GM21717 (cell line): Measurements from ENCODE around the gene C1QTNF1.

Experiments used
- ATAC-seq: cut with Tn5 transposase; IDR thresholded peaks from one replicate; pipeline ENCODE4 v1.9.1; 2021; ENCODE audit warnings: mild to moderate bottlenecking, moderate library complexity; ENCODE audit not compliant: unreplicated experiment

Gene C1QTNF1

DNA sequence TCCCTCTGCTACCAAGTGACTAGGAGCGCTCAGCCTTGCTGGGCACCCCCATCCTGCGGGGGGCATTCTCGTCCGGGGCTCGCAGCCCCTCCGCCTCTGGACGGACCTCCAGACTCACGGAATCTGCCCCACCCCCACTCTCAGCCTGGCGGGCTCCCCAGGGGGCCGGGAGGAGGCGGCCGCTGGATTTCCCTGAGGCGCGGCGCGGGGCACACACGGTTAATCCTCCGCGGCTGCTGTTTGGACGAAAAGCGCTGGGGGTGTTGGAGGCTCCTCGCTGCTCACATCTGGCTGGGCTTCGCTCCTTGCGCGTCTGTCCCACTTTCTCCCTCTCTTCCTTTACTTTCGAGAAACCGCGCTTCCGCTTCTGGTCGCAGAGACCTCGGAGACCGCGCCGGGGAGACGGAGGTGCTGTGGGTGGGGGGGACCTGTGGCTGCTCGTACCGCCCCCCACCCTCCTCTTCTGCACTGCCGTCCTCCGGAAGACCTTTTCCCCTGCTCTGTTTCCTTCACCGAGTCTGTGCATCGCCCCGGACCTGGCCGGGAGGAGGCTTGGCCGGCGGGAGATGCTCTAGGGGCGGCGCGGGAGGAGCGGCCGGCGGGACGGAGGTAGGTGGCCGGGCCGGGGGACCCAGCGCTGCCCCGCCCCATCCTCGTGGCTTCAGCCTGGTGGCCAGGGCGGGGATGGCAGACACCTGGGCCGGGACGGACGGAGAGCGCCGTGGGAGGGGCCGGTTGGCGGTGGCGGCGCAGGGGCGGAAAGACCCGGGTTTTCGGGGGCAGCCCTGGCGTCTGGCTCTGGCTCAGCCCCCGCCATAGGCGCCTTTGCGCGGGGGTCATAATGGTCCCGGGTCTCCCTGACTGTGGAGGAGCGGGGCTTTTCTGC lies at the start of gene C1QTNF1:
Gene C1QTNF1, plus strand, starts transcription at position 284 of the 886 bp plus-strand sequence. CDS start 19,800 bp downstream, outside the sequence.
- no peak for ATAC-seq

DNA sequence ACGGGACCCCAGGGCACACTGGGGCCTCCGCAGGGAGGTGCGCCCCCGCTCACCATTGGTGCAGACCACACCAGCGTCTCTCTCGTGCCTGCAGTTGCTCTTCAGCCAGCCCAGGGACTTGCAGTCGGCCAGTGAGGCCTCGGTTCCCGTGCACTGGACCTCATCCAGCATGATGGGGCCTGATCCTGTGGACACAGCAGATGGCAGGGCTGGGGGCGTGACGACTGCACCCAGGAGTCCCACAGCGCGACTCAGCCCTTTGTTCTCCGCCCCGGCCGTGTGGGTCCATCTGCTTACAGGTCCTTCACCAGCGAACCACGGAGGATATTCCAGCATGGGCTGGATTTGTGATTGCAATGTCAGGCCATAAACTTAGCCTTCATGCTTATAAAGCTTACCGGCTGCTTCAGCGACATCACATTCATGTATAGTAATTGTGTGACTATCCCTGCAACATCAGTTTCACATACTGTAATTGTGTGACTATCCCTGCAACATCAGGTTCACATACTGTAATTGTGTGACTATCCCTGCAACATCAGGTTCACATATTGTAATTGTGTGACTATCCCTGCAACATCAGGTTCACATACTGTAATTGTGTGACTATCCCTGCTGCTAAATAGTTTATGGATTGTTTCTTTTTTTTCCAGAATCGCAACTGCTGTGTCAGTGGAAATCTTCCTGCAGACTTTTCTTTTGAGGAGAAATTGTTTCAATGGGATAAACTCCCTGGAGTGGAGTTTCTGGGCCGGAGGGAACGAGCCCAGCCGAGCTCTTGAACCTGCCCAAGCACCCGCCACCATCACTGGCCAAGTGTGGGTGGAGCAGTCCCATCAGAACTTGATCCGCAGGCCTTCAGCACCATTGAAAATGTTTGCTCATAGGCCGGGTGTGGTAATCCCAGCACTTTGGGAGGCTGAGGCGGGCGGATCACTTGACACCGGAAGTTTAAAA lies 49.1 kb upstream of the C1QTNF1 start:
- ATAC-seq = no peak

GRCh38 chr17:78976907-78977680 lies 46.9 kb upstream of the C1QTNF1 start:
- ATAC-seq = no peak

DNA sequence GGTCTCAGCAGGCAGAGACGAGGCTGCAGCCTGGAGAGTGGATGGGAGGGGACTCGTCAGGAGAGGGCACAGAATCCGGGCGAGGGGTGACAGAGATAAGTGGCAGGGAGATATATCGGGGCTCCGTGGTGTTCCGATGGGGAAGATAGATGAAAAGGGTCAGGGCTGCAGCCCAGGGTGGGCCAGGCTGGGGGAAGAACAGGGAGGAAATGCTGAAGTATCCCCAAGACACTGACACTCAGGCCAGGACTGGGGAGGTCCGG lies 46.4 kb upstream of the C1QTNF1 start:
- no peak for ATAC-seq

DNA sequence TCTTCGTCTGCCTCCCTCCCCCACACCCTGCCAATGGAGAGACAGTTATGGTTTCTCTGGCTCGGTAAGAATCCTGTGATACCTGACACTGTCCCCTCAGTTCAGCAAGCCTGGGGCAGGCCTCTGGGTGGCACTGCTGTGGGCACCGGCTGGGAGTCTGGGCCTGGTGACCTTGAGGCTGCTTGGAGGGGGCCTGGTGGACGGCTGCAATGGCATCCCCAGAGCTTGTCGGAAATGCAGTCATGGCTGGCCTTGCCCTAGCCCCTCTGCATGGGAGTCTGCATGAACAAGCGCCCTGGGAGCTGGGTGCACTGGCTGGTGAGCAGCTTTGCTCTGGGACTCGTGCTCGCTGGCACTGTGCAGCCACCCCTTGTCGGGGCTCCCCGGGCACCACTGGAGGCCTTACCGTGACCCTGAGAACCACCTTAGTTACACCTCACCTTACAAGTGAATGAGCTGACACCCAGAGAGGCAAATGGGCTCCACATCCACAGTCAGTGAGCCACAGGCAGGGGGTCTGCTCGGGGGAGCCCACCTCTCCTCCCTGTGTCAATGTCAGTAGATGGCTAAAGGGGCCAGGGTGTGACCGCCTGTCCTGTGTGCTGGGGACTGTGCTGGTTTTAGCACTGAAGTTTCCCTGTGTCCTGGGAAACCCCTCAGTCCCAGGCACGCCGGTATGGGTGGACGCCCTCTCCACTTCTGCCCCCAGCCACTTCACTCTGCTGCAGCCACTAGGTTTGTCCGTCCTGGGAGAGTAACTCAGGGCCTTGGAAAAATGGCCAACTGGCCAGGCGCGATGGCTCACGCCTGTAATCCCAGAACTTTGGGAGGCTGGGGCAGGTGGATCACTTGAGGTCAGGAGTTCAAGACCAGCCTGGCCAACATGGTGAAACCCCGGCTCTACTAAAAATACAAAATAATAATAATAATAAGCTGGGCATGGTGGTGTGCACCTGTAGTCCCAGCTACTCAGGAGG lies 45.7 kb upstream of the C1QTNF1 start:
- ATAC-seq = no peak

GRCh38 chr17:78979780-78980623 lies 44.0 kb upstream of the C1QTNF1 start, which contains the start of gene LGALS3BP:
LGALS3BP (minus strand) TSS chr17:78979923; CDS start chr17:78977191, 2,732 bp downstream.
- no peak for ATAC-seq

DNA sequence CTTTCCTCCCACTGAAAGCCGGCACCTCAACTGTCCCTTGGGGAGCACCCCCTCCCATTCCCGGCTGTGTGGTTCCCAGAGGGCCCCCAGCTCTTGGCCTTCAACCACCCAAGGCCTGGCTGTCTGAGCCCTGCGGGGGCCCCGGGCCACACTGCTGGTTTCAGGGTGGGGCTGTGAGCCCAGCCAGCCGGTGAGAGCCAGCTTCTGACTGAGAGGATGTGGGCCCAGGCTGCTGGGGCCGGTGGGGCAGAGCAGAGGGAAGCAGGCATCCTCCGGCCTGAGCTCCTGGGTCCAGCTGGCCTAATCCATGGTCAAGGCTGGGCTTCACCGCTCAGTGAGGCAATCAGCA lies 43.4 kb upstream of the C1QTNF1 start:
- ATAC-seq = no peak

GRCh38 chr17:78981010-78981888 lies 42.7 kb upstream of the C1QTNF1 start:
- no peak for ATAC-seq

- no peak for ATAC-seq
Observed at GRCh38 chr17:78985395-78985794, 38.6 kb upstream of the C1QTNF1 start.

DNA sequence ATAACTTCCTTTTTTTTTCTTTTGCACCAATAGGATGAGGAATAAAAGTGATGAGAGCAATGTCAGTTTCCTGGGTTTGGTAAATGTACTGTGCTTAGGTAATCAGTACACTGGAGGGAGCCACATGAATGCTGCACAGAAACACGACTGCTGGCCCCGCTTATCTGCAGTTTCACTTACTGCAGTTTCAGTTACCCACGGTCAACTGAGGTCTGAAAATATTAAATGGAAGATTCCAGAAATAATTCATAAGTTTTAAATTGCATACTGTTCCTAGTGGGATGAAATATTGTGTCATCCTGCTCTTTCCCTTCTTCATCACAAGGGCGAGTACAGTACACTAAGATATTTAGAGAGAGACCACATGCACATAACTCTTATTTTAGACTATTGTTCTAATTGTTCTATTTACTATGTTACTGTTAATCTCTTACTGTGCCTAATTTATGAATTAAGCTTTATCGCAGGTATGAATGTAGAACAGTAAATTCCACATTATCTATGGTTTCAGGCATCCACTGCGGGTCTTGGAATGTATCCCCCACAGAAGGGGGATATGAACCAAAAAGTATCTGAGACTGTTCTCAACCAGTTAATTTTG lies 37.8 kb upstream of the C1QTNF1 start:
- no peak for ATAC-seq

- ATAC-seq = no peak
Observed at GRCh38 chr17:78986649-78987328, 37.2 kb upstream of the C1QTNF1 start.

DNA sequence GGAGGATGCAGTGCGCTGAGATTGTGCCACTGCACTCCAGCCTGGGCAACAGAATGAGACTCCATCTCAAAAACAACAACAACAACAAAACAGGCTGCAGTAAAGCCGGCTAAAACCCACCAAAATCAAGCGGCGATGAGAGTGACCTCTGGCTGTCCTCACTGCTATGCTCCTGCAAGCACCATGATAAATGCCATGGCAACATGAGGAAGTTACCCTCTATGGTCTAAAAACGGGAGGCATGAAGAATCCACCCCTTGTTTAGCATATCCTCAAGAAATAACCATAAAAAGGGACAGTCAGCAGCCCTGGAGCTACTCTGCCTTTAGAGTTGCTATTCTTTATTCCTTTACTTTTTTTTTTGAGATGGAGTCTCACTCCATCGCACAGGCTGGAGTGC lies 35.8 kb upstream of the C1QTNF1 start:
- no peak for ATAC-seq

- no peak for ATAC-seq
Observed at GRCh38 chr17:78990349-78991016, 33.5 kb upstream of the C1QTNF1 start.

DNA sequence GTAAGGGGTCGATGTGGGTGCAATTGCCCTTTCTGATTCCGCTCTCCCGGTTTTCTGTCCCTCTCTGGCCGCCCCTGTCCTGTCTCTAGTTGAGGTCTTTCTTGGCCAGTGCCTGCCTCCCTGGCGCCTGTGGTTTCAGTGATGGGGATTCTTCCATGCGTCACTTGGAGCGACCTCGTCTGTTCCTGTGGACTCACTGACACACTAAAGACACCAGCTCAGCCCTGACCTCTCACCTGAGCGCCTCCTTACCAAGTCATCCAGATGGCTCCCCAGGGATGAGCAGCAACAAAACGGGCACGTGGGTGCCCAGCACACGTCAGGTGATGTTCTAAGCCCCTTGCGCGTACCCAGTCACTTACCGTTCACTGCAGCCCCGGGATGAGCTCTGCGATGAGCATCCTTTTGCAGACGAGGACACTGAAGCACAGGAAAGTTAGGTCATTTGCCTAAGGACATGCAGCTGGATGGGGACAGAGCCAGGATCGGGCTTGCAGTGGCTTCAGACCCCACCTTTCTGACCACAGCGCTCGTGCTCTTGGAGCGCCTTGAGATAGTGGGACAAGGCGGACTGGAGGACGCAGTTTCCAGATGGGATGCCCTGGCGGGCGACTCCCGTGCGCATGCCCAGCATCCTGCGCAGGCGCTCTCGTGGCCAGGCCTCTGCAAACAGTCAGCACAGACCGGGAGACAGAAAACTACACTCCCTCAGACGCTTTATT lies 32.8 kb upstream of the C1QTNF1 start:
- no peak for ATAC-seq

- no peak for ATAC-seq
Observed at GRCh38 chr17:78991906-78992532, 31.9 kb upstream of the C1QTNF1 start.
